Small intestine (tissue), 7 donors: Measurements from ENCODE around the gene PDE6G. TPM values are rescaled to one million over a fixed set of nuclear protein-coding genes. Genes with fewer than 3 reads are reported as not detected.

Experiments used
- DNase-seq, 2 donors: peaks; one replicate each; pipeline versions ENCODE4 v3.0.0 to v3.0.0-alpha.2; 2013
- FAIRE-seq: peaks from 2 replicates; lab custom pipeline; 2012; peaks lifted over from hg19 to GRCh38; lab: Jason Lieb, UNC
- H3K27ac ChIP-seq, 3 donors: one replicate each; pipeline ENCODE4 v1.5.1; 2013; ENCODE audit warnings: low read length in 2 of 3, mild to moderate bottlenecking in 2 of 3, control low read depth in 1 of 3, inconsistent platforms in 1 of 3, low read depth in 1 of 3, moderate library complexity in 1 of 3
- H3K27me3 ChIP-seq, 3 donors: one replicate each; pipeline ENCODE4 v1.6.1; 2013; ENCODE audit warnings: low read length in 3 of 3, inconsistent platforms in 1 of 3; ENCODE audit not compliant: control insufficient read depth in 3 of 3, insufficient read depth in 3 of 3
- H3K36me3 ChIP-seq, 3 donors: one replicate each; pipeline ENCODE4 v1.6.1; 2013; ENCODE audit warnings: low read length in 3 of 3, inconsistent platforms in 1 of 3, low read depth in 1 of 3, mild to moderate bottlenecking in 1 of 3, moderate library complexity in 1 of 3; ENCODE audit not compliant: control insufficient read depth in 3 of 3, insufficient read depth in 2 of 3
- H3K4me1 ChIP-seq, 3 donors: one replicate each; pipeline ENCODE4 v1.6.1; 2013; ENCODE audit warnings: low read length in 2 of 3, inconsistent platforms in 1 of 3, low read depth in 1 of 3, mild to moderate bottlenecking in 1 of 3, moderate library complexity in 1 of 3; ENCODE audit not compliant: control insufficient read depth in 3 of 3, insufficient read depth in 2 of 3
- H3K4me3 ChIP-seq, 3 donors: one replicate each; pipeline ENCODE4 v1.5.1; 2013; ENCODE audit warnings: low read length in 3 of 3, control low read depth in 1 of 3, inconsistent platforms in 1 of 3, low read depth in 1 of 3, mild to moderate bottlenecking in 1 of 3, moderate library complexity in 1 of 3
- H3K9me3 ChIP-seq, 2 donors: one replicate each; pipeline ENCODE4 v1.6.1; 2013; ENCODE audit warnings: low read depth in 1 of 2, low read length in 1 of 2; ENCODE audit not compliant: control insufficient read depth in 2 of 2, insufficient read depth in 1 of 2
- WGBS, 3 donors: extraction: QIAGEN DNeasy Blood & Tissue Kit; methylation state at CpG; one replicate each; pipeline ENCODE4 v1.1.7; 2013; 5-methylcytosine and 5-hydroxymethylcytosine counted together
- polyA plus RNA-seq, 4 donors: library from polyadenylated mRNA; stranded (reverse) in 3 of 4; unstranded in 1 of 4; fragments of 200-250 nt in 3 of 4; fragments of 120-200 nt in 1 of 4; gene quantifications; one replicate each; pipeline versions ENCODE4 v1.2.1 to v1.2.3, GENCODE V29; 2013
- donor health status: healthy with polysubstance abuse.
- donor health status: control.
- donor health status: control.
- donor health status: Bipolar disorder and iron deficiency.
- donor health status: healthy.

Gene PDE6G
- polyA plus RNA-seq, 4 donors: 1.4 to 7.8 (median 2.8) TPM; not detected in 1

DNA sequence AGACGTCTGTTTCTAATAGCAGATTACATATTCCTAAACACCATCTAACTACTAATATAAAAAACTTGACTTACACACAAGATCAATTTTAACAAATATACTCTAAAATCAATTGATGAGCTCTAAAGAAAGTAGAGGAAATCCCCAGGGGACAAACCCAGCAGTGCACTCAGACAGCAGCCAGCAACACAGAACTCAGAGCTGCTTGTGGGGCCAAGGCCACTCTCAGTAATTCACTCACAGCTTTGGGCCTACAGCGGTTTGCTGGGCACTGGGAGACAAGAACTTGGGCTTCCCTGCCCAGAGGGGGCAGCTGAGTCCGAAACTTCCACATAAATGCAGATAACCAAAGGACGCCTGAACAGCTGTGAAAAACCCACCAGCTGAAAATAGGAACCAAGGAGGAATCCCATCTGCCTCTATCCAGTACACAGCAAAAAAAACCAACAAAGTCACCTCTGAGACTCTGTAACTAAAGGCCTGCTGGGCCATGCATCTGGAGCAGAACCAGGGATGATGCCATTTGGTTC lies 40.9 kb downstream of the PDE6G start:
- Histone ChIP-seq H3K27me3 (no peaks in the 10 kb centered on the region), H3K4me1 (no peaks in the 10 kb centered on the region), H3K27ac (no peak overlapping the region), H3K4me3 (no peak overlapping the region), H3K9me3 (peaks cover 0 to 8% of the 10 kb centered on the region in 2 donors), H3K36me3 (peaks cover 8 to 73% (median 13%) of the 10 kb centered on the region in 3 donors)
- FAIRE-seq (no peak), DNase-seq (no peak)
- WGBS, 3 donors: 91 to 97% (median 92%) methylated on average over 4 of the region's 4 CpGs

DNA sequence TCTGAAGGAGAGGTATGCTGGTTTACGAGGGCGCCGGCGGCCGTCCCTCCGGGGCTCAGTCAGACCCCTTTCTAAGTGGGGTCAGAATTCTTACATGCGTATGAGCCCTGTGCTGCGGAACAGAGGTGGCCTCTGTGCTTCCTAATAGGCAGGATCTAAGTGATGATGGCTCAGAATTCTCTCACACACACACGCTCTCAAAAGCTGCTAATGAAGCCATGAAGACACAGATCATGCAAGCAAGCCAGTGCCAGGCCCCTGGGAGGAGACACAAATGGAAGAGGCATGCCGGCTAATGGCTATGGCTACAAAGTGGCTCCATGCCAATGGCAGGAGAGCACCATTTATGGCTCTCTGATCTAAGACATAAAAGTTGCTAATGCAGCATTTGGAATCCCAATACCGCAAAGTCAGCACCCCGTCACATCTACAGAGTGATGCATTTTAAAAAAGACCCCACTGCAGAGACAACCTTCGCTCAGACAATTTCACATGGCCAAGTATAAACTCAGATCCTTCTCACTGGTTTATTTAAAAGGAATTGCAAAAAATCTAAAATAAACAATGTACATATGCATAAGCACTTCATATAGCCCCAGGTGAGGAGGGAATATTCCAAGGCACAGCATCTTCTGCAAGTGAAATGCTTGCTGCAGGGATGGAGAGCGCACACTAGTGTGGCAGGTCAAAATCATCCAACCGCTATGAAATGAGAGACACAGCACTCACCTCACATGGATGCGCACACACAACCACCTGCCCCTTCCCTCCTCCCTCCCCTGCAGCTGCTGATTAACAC lies 44.0 kb downstream of the PDE6G start:
- Histone ChIP-seq H3K9me3 (peaks cover 0 to 7% of the 10 kb centered on the region in 2 donors), H3K4me1 (peaks cover 0 to 11% (median 0%) of the 10 kb centered on the region in 3 donors), H3K36me3 (peaks cover 15 to 84% (median 20%) of the 10 kb centered on the region in 3 donors), H3K4me3 (no peak overlapping the region), H3K27me3 (no peaks in the 10 kb centered on the region), H3K27ac (no peak overlapping the region)
- 87 to 89% (median 88%) methylated on average over 16 of the region's 16 CpGs for WGBS, 3 donors
- FAIRE-seq (no peak), DNase-seq (no peak)

DNA sequence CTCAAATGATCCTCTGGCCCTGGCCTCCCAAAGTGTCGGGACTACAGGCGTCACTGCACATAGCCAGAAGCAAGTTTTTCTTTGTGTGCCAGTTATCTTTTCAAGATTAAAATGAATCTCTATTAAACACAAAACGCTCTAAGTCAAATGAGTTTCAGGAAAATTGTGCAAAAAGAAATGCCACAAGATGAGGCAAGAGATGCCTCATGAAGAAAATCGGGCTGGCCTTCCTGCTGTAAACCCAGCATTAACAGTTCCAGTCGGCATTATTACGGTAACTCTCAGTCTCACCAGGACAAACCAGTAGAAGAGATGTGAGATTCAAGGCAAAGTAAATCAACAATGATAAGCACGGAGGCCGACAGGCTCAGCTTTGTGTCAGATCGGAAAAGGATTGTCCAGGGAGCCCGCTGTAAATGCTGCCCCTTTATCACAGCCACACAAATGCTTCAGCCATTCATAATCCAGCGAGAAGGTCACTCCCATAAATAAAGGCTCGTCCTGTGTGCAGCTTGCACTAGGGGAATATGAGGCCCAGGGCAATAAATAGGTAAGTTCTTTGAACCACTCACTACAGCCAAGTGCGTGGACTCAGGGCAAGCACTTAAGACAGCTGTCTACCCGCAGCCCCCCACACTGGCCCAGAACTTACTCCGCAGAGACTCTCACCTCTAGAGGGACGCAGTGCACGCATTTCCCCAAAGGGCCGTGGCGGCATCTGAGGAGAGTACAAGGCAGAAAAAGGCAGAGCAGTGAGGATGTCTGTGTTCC lies 46.6 kb downstream of the PDE6G start:
- 91 to 92% (median 92%) methylated on average over 19 of the region's 19 CpGs for WGBS, 3 donors
- H3K4me3 ChIP-seq: no peak overlapping the region
- DNase-seq (peak in 1 of 2 donors; percentile 65), FAIRE-seq (no peak)
- no peaks in the 10 kb centered on the region for H3K9me3 ChIP-seq
- H3K27me3 ChIP-seq: no peaks in the 10 kb centered on the region
- no peak overlapping the region for H3K27ac ChIP-seq
- peaks cover 0 to 11% (median 0%) of the 10 kb centered on the region in 3 donors for H3K4me1 ChIP-seq
- H3K36me3 ChIP-seq: peaks cover 21 to 84% (median 25%) of the 10 kb centered on the region in 3 donors

DNA sequence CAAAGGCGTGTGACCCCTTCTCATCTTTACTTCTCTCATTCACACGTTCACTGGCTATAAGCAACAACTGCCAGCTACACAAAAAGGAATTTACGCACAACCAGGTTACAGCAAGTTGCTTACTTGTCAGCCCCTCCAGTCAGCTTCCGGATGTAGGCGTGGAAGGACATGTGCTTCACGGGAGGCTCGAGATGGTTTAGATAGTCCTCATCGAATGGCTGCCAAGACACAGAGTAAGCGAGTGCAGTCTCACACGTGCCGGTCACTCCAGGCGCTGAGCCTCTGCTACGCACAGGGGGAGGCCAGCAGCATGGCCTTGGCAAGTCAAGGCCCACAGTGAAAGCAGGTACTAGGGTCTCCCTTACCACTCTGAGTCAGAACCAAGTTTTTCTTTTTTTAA lies 47.7 kb downstream of the PDE6G start:
- no peaks in the 10 kb centered on the region for H3K27me3 ChIP-seq
- DNase-seq: no peak
- no peak overlapping the region for H3K4me3 ChIP-seq
- no peak overlapping the region for H3K27ac ChIP-seq
- peaks cover 18 to 83% (median 31%) of the 10 kb centered on the region in 3 donors for H3K36me3 ChIP-seq
- no peaks in the 10 kb centered on the region for H3K9me3 ChIP-seq
- peaks cover 0 to 11% (median 0%) of the 10 kb centered on the region in 3 donors for H3K4me1 ChIP-seq
- FAIRE-seq: no peak
- 91 to 96% (median 93%) methylated on average over 13 of the region's 13 CpGs for WGBS, 3 donors

DNA sequence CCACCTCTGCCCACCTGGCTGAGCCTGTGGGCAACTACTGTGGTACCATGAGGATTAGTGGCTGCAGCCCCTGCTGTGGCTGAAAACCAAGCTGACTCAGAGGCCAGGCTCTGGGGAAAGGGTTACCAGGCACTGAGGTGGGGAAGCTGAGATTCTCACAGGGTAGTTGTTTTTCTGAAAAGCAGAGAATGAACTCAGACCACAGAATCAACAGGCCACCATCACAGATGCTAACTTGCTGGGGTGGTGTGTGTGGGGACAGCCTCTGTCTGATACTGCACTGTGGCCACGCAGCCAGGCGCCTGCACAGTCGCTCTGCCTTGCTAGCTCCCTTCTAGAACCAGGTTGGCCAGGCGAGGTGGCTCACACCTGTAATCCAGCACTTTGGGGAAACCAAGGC lies 48.3 kb downstream of the PDE6G start:
- H3K27me3 ChIP-seq: no peaks in the 10 kb centered on the region
- no peak overlapping the region for H3K27ac ChIP-seq
- H3K4me3 ChIP-seq: no peak overlapping the region
- H3K9me3 ChIP-seq: no peaks in the 10 kb centered on the region
- no peak for FAIRE-seq
- H3K36me3 ChIP-seq: peaks cover 18 to 81% (median 28%) of the 10 kb centered on the region in 3 donors
- 97 to 99% (median 98%) methylated on average over 4 of the region's 4 CpGs for WGBS, 3 donors
- H3K4me1 ChIP-seq: peaks cover 0 to 11% (median 0%) of the 10 kb centered on the region in 3 donors
- no peak for DNase-seq

DNA sequence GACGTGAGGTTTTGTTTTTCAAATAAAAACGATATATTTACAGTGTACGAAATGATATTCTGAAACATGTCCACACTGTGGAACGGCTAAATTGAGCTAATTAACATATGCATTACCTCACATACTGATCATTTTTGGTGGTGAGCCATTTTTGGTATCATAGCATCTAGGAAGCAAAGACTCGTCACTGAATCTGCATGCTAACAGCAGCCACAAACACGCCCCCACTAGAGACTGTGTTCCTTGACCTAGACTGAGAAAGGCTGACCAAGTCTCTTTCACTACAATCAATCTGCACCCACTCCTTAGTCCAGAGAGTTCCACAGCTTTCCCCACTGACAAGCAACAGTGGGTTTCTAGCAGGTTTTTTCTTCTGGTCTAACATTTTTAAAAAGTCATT lies 48.9 kb downstream of the PDE6G start:
- WGBS, 3 donors: 76 to 85% (median 81%) methylated on average over 6 of the region's 6 CpGs
- Histone ChIP-seq H3K4me3 (no peak overlapping the region), H3K4me1 (peaks cover 0 to 11% (median 0%) of the 10 kb centered on the region in 3 donors), H3K27ac (no peak overlapping the region), H3K27me3 (no peaks in the 10 kb centered on the region), H3K9me3 (no peaks in the 10 kb centered on the region), H3K36me3 (peaks cover 18 to 84% (median 25%) of the 10 kb centered on the region in 3 donors)
- FAIRE-seq (no peak), DNase-seq (no peak)

DNA sequence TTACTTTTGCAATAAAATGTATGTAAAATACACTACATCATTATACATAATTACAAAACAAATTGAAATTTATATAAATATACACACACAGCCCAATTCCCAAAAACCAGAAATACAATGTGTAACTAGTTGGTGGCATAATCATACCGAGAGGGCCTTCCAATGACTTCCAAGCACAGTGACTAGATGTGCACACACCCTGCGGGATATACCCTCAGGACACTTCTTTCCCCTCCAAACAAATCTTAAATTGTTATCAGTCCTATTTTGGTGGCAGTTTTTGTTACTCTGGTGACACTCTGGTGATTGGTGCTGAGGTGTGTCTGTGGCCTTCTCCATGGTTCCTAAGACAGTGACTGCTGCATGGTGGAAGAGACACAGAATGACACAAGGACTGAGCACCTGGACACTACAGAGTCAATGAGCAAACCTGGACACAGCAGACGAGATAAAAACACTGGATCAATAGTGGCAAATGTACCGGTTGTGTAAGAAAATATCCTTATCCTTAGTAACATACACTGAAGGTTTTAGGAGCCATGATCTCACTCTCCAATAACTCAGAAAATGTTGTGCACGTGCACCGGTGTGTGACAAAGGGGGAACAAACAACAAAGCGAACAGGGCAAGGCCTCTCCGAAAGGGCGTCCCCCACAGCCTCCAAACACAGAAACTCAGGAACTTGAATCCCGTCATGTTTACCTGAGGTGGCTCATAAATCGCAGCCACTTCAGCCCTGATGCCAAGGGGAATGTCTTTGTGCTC lies 52.3 kb downstream of the PDE6G start:
- FAIRE-seq (no peak), DNase-seq (no peak)
- Histone ChIP-seq H3K27me3 (no peaks in the 10 kb centered on the region), H3K4me3 (no peak overlapping the region), H3K36me3 (peaks cover 18 to 81% (median 21%) of the 10 kb centered on the region in 3 donors), H3K27ac (no peak overlapping the region), H3K4me1 (no peaks in the 10 kb centered on the region), H3K9me3 (no peaks in the 10 kb centered on the region)
- WGBS, 3 donors: 87 to 93% (median 91%) methylated on average over 11 of the region's 11 CpGs
